ENCODE results near the gene PCOLCE2. TPM values are rescaled to one million over a fixed set of nuclear protein-coding genes. Genes with fewer than 3 reads are reported as not detected.

PCOLCE2 gene
- total and polyA plus RNA-seq, 4 donors, result 73.0 to 181 (median 94.7) TPM

- Histone ChIP-seq H3K9me3 (ENCODE audit: control insufficient read depth, low read length) (no peaks in the 10 kb centered on the region), H3K27ac (ENCODE audit: low read depth in 1 of 2, low read length in 2 of 2) (no peak overlapping the region), H3K36me3 (ENCODE audit: control insufficient read depth in 1 of 2, insufficient read depth in 2 of 2, low read length in 1 of 2) (no peaks in the 10 kb centered on the region), H3K27me3 (ENCODE audit: control insufficient read depth in 1 of 2, insufficient read depth in 2 of 2, low read length in 1 of 2) (no peaks in the 10 kb centered on the region), H3K4me3 (ENCODE audit: low read length in 2 of 2) (no peak overlapping the region), H3K4me1 (ENCODE audit: control insufficient read depth in 1 of 2, insufficient read depth in 2 of 2, low read length in 2 of 2) (no peaks in the 10 kb centered on the region)
- intact Hi-C loops (cut with DNase I), result no loop called here
- DNase-seq (no peak), ATAC-seq (ENCODE audit: low FRiP score) (no peak)
- 60 to 64% methylated on average over 4 of the region's 4 CpGs for WGBS, 2 donors
Measured at GRCh38 chr3:142794508-142794907, 94.4 kb downstream of the PCOLCE2 start.

DNA sequence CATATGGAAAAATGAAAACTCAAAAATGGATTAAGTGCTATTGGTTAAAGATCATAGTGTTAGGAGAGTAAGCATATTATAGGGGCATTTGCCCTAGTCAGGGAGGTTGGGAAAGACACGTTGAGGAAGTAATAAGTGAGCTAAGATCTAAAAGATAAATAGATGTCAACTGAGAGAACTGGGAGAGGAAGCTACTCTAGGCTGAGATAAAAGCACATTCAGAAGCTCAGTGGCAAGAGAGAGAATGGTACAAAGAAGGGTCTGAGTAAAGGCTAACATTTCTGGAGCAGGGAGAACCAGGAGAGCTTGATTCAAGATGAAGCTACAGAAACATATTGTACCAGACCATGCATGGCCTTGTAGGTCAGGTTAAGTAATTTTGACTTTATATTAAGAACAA is 101.2 kb downstream of the PCOLCE2 start:
- Histone ChIP-seq H3K27ac (ENCODE audit: low read depth in 1 of 2, low read length in 2 of 2) (no peak overlapping the region), H3K4me1 (ENCODE audit: control insufficient read depth in 1 of 2, insufficient read depth in 2 of 2, low read length in 2 of 2) (no peaks in the 10 kb centered on the region), H3K4me3 (ENCODE audit: low read length in 2 of 2) (no peak overlapping the region), H3K36me3 (ENCODE audit: control insufficient read depth in 1 of 2, insufficient read depth in 2 of 2, low read length in 1 of 2) (peaks cover 0 to under 1% of the 10 kb centered on the region in 2 donors), H3K27me3 (ENCODE audit: control insufficient read depth in 1 of 2, insufficient read depth in 2 of 2, low read length in 1 of 2) (no peaks in the 10 kb centered on the region), H3K9me3 (ENCODE audit: control insufficient read depth, low read length) (no peaks in the 10 kb centered on the region)
- WGBS, 2 donors, result 69 to 78% methylated on average over 1 of the region's 1 CpG
- intact Hi-C loops (cut with DNase I), result no loop called here
- ATAC-seq (ENCODE audit: low FRiP score) (no peak), DNase-seq (no peak)

- Histone ChIP-seq H3K4me3 (ENCODE audit: low read length in 2 of 2) (no peak overlapping the region), H3K4me1 (ENCODE audit: control insufficient read depth in 1 of 2, insufficient read depth in 2 of 2, low read length in 2 of 2) (no peaks in the 10 kb centered on the region), H3K36me3 (ENCODE audit: control insufficient read depth in 1 of 2, insufficient read depth in 2 of 2, low read length in 1 of 2) (peaks cover 0 to 3% of the 10 kb centered on the region in 2 donors), H3K27me3 (ENCODE audit: control insufficient read depth in 1 of 2, insufficient read depth in 2 of 2, low read length in 1 of 2) (no peaks in the 10 kb centered on the region), H3K9me3 (ENCODE audit: control insufficient read depth, low read length) (no peaks in the 10 kb centered on the region), H3K27ac (ENCODE audit: low read depth in 1 of 2, low read length in 2 of 2) (no peak overlapping the region)
- no peak for ATAC-seq (ENCODE audit: low FRiP score)
- no peak for DNase-seq
- intact Hi-C loops (cut with DNase I), result no loop called here
- 71 to 79% methylated on average over 4 of the region's 4 CpGs for WGBS, 2 donors
Measured at GRCh38 chr3:142785996-142786395, 102.9 kb downstream of the PCOLCE2 start.

GRCh38 chr3:142784228-142784627 is 104.7 kb downstream of the PCOLCE2 start:
- intact Hi-C loops (cut with DNase I), result no loop called here
- Histone ChIP-seq H3K4me3 (ENCODE audit: low read length in 2 of 2) (no peak overlapping the region), H3K9me3 (ENCODE audit: control insufficient read depth, low read length) (no peaks in the 10 kb centered on the region), H3K36me3 (ENCODE audit: control insufficient read depth in 1 of 2, insufficient read depth in 2 of 2, low read length in 1 of 2) (peaks cover 0 to 3% of the 10 kb centered on the region in 2 donors), H3K27me3 (ENCODE audit: control insufficient read depth in 1 of 2, insufficient read depth in 2 of 2, low read length in 1 of 2) (no peaks in the 10 kb centered on the region), H3K4me1 (ENCODE audit: control insufficient read depth in 1 of 2, insufficient read depth in 2 of 2, low read length in 2 of 2) (no peaks in the 10 kb centered on the region), H3K27ac (ENCODE audit: low read depth in 1 of 2, low read length in 2 of 2) (no peak overlapping the region)
- WGBS, 2 donors, result 60 to 63% methylated on average over 1 of the region's 1 CpG
- ATAC-seq (ENCODE audit: low FRiP score) (no peak), DNase-seq (no peak)

DNA sequence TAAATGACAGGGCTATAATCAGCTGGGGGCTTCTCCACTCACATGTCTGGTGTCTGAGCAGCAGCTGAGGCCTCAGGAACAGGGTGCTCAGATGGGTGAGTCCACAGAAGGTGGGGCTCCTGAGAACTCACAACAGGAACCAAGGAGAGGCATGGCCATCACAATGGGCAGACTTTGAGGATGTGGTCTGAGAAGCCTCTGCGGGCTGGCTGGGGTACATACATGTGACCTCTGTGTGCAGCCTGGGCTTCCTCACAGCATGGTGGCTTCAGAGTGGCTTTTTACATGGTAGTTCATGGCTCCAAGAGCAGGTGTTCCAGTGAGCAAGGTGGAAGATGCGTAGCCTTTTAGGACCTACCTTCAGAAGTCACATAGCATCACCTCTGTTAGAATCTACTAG is 106.3 kb downstream of the PCOLCE2 start:
- Histone ChIP-seq H3K27ac (ENCODE audit: low read depth in 1 of 2, low read length in 2 of 2) (no peak overlapping the region), H3K4me3 (ENCODE audit: low read length in 2 of 2) (no peak overlapping the region), H3K36me3 (ENCODE audit: control insufficient read depth in 1 of 2, insufficient read depth in 2 of 2, low read length in 1 of 2) (peaks cover 0 to 3% of the 10 kb centered on the region in 2 donors), H3K27me3 (ENCODE audit: control insufficient read depth in 1 of 2, insufficient read depth in 2 of 2, low read length in 1 of 2) (no peaks in the 10 kb centered on the region), H3K4me1 (ENCODE audit: control insufficient read depth in 1 of 2, insufficient read depth in 2 of 2, low read length in 2 of 2) (no peaks in the 10 kb centered on the region), H3K9me3 (ENCODE audit: control insufficient read depth, low read length) (no peaks in the 10 kb centered on the region)
- DNase-seq (no peak), ATAC-seq (ENCODE audit: low FRiP score) (no peak)
- intact Hi-C loops (cut with DNase I), result no loop called here
- 98 to 100% methylated on average over 2 of the region's 2 CpGs for WGBS, 2 donors

- intact Hi-C loops (cut with DNase I), result no loop called here
- Histone ChIP-seq H3K27ac (ENCODE audit: low read depth in 1 of 2, low read length in 2 of 2) (no peak overlapping the region), H3K4me1 (ENCODE audit: control insufficient read depth in 1 of 2, insufficient read depth in 2 of 2, low read length in 2 of 2) (no peaks in the 10 kb centered on the region), H3K9me3 (ENCODE audit: control insufficient read depth, low read length) (no peaks in the 10 kb centered on the region), H3K27me3 (ENCODE audit: control insufficient read depth in 1 of 2, insufficient read depth in 2 of 2, low read length in 1 of 2) (no peaks in the 10 kb centered on the region), H3K4me3 (ENCODE audit: low read length in 2 of 2) (no peak overlapping the region), H3K36me3 (ENCODE audit: control insufficient read depth in 1 of 2, insufficient read depth in 2 of 2, low read length in 1 of 2) (peaks cover 0 to 3% of the 10 kb centered on the region in 2 donors)
- ATAC-seq (ENCODE audit: low FRiP score) (no peak), DNase-seq (no peak)
Measured at GRCh38 chr3:142779591-142779990, 109.3 kb downstream of the PCOLCE2 start.

DNA sequence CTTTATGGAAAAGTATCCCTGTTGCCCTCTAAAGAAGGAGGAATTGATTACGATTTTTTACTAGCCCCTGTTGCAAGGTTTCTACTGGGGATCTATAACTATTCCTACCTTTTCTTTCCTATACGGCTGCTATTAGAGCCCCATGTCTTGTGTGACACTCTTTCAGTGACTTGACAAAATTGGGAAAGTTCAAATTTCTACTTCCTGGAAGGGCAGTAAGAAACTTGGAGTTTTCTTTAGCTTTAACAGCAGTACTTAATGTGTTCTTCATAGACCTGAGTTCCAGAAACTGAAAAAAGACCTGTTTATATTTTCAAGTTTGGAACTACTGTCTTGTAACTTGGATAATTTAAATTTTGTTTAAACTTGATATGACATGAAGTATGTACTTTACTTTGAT is 110.3 kb downstream of the PCOLCE2 start:
- DNase-seq (no peak), ATAC-seq (ENCODE audit: low FRiP score) (no peak)
- Histone ChIP-seq H3K36me3 (ENCODE audit: control insufficient read depth in 1 of 2, insufficient read depth in 2 of 2, low read length in 1 of 2) (peaks cover 0 to 3% of the 10 kb centered on the region in 2 donors), H3K4me3 (ENCODE audit: low read length in 2 of 2) (no peak overlapping the region), H3K9me3 (ENCODE audit: control insufficient read depth, low read length) (no peaks in the 10 kb centered on the region), H3K27ac (ENCODE audit: low read depth in 1 of 2, low read length in 2 of 2) (no peak overlapping the region), H3K4me1 (ENCODE audit: control insufficient read depth in 1 of 2, insufficient read depth in 2 of 2, low read length in 2 of 2) (no peaks in the 10 kb centered on the region), H3K27me3 (ENCODE audit: control insufficient read depth in 1 of 2, insufficient read depth in 2 of 2, low read length in 1 of 2) (no peaks in the 10 kb centered on the region)
- 79 to 84% methylated on average over 2 of the region's 2 CpGs for WGBS, 2 donors
- intact Hi-C loops (cut with DNase I), result no loop called here

GRCh38 chr3:142777927-142778326 is 111.0 kb downstream of the PCOLCE2 start:
- H3K36me3 ChIP-seq (ENCODE audit: control insufficient read depth in 1 of 2, insufficient read depth in 2 of 2, low read length in 1 of 2), result peaks cover 0 to 3% of the 10 kb centered on the region in 2 donors
- ATAC-seq (ENCODE audit: low FRiP score) (no peak), DNase-seq (no peak)
- no peak overlapping the region for H3K27ac ChIP-seq (ENCODE audit: low read depth in 1 of 2, low read length in 2 of 2)
- H3K4me3 ChIP-seq (ENCODE audit: low read length in 2 of 2), result no peak overlapping the region
- H3K9me3 ChIP-seq (ENCODE audit: control insufficient read depth, low read length), result no peaks in the 10 kb centered on the region
- intact Hi-C loops (cut with DNase I), result no loop called here
- no peaks in the 10 kb centered on the region for H3K4me1 ChIP-seq (ENCODE audit: control insufficient read depth in 1 of 2, insufficient read depth in 2 of 2, low read length in 2 of 2)
- H3K27me3 ChIP-seq (ENCODE audit: control insufficient read depth in 1 of 2, insufficient read depth in 2 of 2, low read length in 1 of 2), result no peaks in the 10 kb centered on the region

GRCh38 chr3:142768338-142768737 is 120.5 kb downstream of the PCOLCE2 start:
- no peak overlapping the region for H3K4me3 ChIP-seq (ENCODE audit: low read length in 2 of 2)
- ATAC-seq (ENCODE audit: low FRiP score), result no peak
- no peak overlapping the region for H3K27ac ChIP-seq (ENCODE audit: low read depth in 1 of 2, low read length in 2 of 2)
- intact Hi-C loops (cut with DNase I), result no loop called here
- H3K4me1 ChIP-seq (ENCODE audit: control insufficient read depth in 1 of 2, insufficient read depth in 2 of 2, low read length in 2 of 2), result no peaks in the 10 kb centered on the region
- H3K27me3 ChIP-seq (ENCODE audit: control insufficient read depth in 1 of 2, insufficient read depth in 2 of 2, low read length in 1 of 2), result no peaks in the 10 kb centered on the region
- no peaks in the 10 kb centered on the region for H3K9me3 ChIP-seq (ENCODE audit: control insufficient read depth, low read length)
- H3K36me3 ChIP-seq (ENCODE audit: control insufficient read depth in 1 of 2, insufficient read depth in 2 of 2, low read length in 1 of 2), result peaks cover 0 to 3% of the 10 kb centered on the region in 2 donors
- no peak for DNase-seq

Data from aorta (tissue), 5 donors.